Endothelial cell of umbilical vein (primary cell): ENCODE measurements around the gene SLC7A10.
"Not testable (repeated sequence)": the region's sequence is repeated elsewhere in the genome, so short reads cannot be mapped to it uniquely, and the experiment has no call there.

Source experiments
- CTCF ChIP-seq, 2 donors: IDR thresholded peaks; 1 replicate in 1 of 2; 2 replicates in 1 of 2; pipeline ENCODE4 v1.5.1; 2011; ENCODE audit warnings: low read length in 2 of 2, mild to moderate bottlenecking in 2 of 2, moderate library complexity in 2 of 2, control low read depth in 1 of 2, inconsistent platforms in 1 of 2, low read depth in 1 of 2; ENCODE audit not compliant: insufficient read depth in 1 of 2; ENCODE audit errors: extremely low read depth in 1 of 2
- MAX ChIP-seq: IDR thresholded peaks from 2 replicates; pipeline ENCODE4 v1.6.1; 2011; ENCODE audit not compliant: insufficient read depth, insufficient read length
- POLR2A ChIP-seq: IDR thresholded peaks from 2 replicates; pipeline ENCODE4 v1.6.1; 2012; ENCODE audit warnings: low read depth, mild to moderate bottlenecking, control low read depth, low read length
- POLR2AphosphoS5 ChIP-seq: IDR thresholded peaks from 2 replicates; pipeline ENCODE4 v1.6.1; 2012; ENCODE audit warnings: low read depth, mild to moderate bottlenecking, control low read depth, low read length, moderate library complexity; ENCODE audit not compliant: insufficient read depth

- TF ChIP-seq MAX; CTCF (IDR thresholded peaks at IDR 0.05; ENCODE audit: extremely low read depth in 1 of 2, insufficient read depth in 1 of 2, low read depth in 1 of 2, low read length in 2 of 2); POLR2A; POLR2AphosphoS5: not testable (repeated sequence)
Measured at GRCh38 chr19:33209850-33210230, 15.8 kb downstream of the SLC7A10 start.
